Measurements from ENCODE around the gene UGT1A6. TPM values are rescaled to one million over a fixed set of nuclear protein-coding genes. Genes with fewer than 3 reads are reported as not detected.
A peak's percentile ranks its signal among the peaks of the same experiment; 100 is the strongest.

UGT1A6 gene
- polyA plus RNA-seq, 1 of the 3 experiments (the other 2 are of a cell fraction) = not detected

- H3K9me2 ChIP-seq = no peaks in the 10 kb centered on the region
- H3K36me3 ChIP-seq (replicated peaks in 1 of 2; ENCODE audit: control insufficient read depth in 1 of 2, insufficient read depth in 2 of 2, low read length in 1 of 2) = no peaks in the 10 kb centered on the region
- WGBS (ENCODE audit: low lambda C conversion rate) = 88% methylated on average over 4 of the region's 4 CpGs
- CTCF ChIA-PET = no interaction called here
- H4K20me1 ChIP-seq (ENCODE audit: insufficient read depth) = no peaks in the 10 kb centered on the region
- H3K79me2 ChIP-seq (ENCODE audit: insufficient read depth) = no peaks in the 10 kb centered on the region
- peak overlapping the region in 1 of 2 experiments; percentile 36; a peak in 1 of 4 replicates for H3K27ac ChIP-seq (ENCODE audit: low read depth in 2 of 2, low read length in 1 of 2)
- H3K9ac ChIP-seq = no peak overlapping the region
- no peaks in the 10 kb centered on the region for H3K9me3 ChIP-seq
- no peaks in the 10 kb centered on the region for H3F3A ChIP-seq (replicated peaks; ENCODE audit: insufficient read depth)
- H3K4me2 ChIP-seq = no peak overlapping the region
- peaks cover 0 to 3% of the 10 kb centered on the region in 2 experiments; a peak in 1 of 4 replicates for H3K4me1 ChIP-seq (ENCODE audit: control insufficient read depth in 1 of 2, insufficient read depth in 2 of 2, low read depth in 1 of 2, low read length in 1 of 2)
- DNase-seq = peak; percentile 49
- H3K4me3 ChIP-seq (ENCODE audit: low read depth in 2 of 2, low read length in 1 of 2) = no peak overlapping the region
- POLR2A ChIA-PET = no interaction called here
- no peak overlapping the region for H2AFZ ChIP-seq (ENCODE audit: low read depth)
- no peaks in the 10 kb centered on the region for H3K27me3 ChIP-seq (ENCODE audit: insufficient read depth)
- TF ChIP-seq SIN3A (IDR thresholded peaks at IDR 0.05; ENCODE audit: borderline replicate concordance, low read depth, low read length) (no peak), TEAD4 (IDR thresholded peaks at IDR 0.05; ENCODE audit: borderline replicate concordance, insufficient read depth) (no peak), PBX3 (IDR thresholded peaks at IDR 0.05) (no peak), FOXM1 (IDR thresholded peaks at IDR 0.05; ENCODE audit: low read depth) (no peak), IRF3 (IDR thresholded peaks at IDR 0.05; ENCODE audit: low read depth, low read length) (no peak), RAD21 (IDR thresholded peaks at IDR 0.05; ENCODE audit: low read length) (no peak), GATA2 (CRISPR knock-in tag; IDR thresholded peaks at IDR 0.05) (no peak), USF1 (IDR thresholded peaks at IDR 0.05; ENCODE audit: borderline replicate concordance, low read depth) (no peak), EZH2phosphoT487 (IDR thresholded peaks at IDR 0.05; ENCODE audit: borderline replicate concordance, low read depth) (no peak), MAX (IDR thresholded peaks at IDR 0.05; ENCODE audit: low read depth) (no peak)
Measured at GRCh38 chr2:233816771-233817170, 124.1 kb downstream of the UGT1A6 start.

GRCh38 chr2:233817361-233817911 lies 124.7 kb downstream of the UGT1A6 start:
- Histone ChIP-seq H3K4me1 (ENCODE audit: control insufficient read depth in 1 of 2, insufficient read depth in 2 of 2, low read depth in 1 of 2, low read length in 1 of 2) (peaks cover 0 to 3% of the 10 kb centered on the region in 2 experiments; a peak in 1 of 4 replicates), H3K9ac (no peak overlapping the region), H3K79me2 (ENCODE audit: insufficient read depth) (no peaks in the 10 kb centered on the region), H4K20me1 (ENCODE audit: insufficient read depth) (no peaks in the 10 kb centered on the region), H3K36me3 (replicated peaks in 1 of 2; ENCODE audit: control insufficient read depth in 1 of 2, insufficient read depth in 2 of 2, low read length in 1 of 2) (no peaks in the 10 kb centered on the region), H3K27me3 (ENCODE audit: insufficient read depth) (no peaks in the 10 kb centered on the region), H3K9me2 (no peaks in the 10 kb centered on the region), H2AFZ (ENCODE audit: low read depth) (no peak overlapping the region), H3K9me3 (no peaks in the 10 kb centered on the region), H3K4me3 (ENCODE audit: low read depth in 2 of 2, low read length in 1 of 2) (no peak overlapping the region), H3F3A (replicated peaks; ENCODE audit: insufficient read depth) (no peaks in the 10 kb centered on the region), H3K4me2 (no peak overlapping the region), H3K27ac (ENCODE audit: low read depth in 2 of 2, low read length in 1 of 2) (no peak overlapping the region)
- ChIA-PET CTCF (interaction anchor here (1.5 kb wide), 1 partner anchor 15 kb away, joined by 5 read pairs; no protein-coding TSS in a partner anchor), POLR2A (no interaction called here)
- 87% methylated on average over 3 of the region's 3 CpGs for WGBS (ENCODE audit: low lambda C conversion rate)
- TF ChIP-seq CHD2 (IDR thresholded peaks at IDR 0.05; ENCODE audit: low read length, partially characterized antibody) = no peak
- TF ChIP-seq RXRA (IDR thresholded peaks at IDR 0.05; ENCODE audit: borderline replicate concordance, low read depth) = no peak
- no peak for DNase-seq

Data from SK-N-SH (cell line).